GM12878 (cell line): ENCODE data around the gene ICE1. TPM values are rescaled to one million over a fixed set of nuclear protein-coding genes. Genes with fewer than 3 reads are reported as not detected.
A peak's percentile ranks its signal among the peaks of the same experiment; 100 is the strongest.

Experiments
- ATAC-seq: fragments of 200-7000 bp; cut with Tn5 transposase; 3 replicates; pipeline ENCODE4 v1.9.1; 2020; ENCODE audit warnings: mild to moderate bottlenecking, moderate library complexity
- BruUV-seq: library from RNA; stranded (reverse); fragments of 400-500 nt; replicated peaks from 2 replicates; lab custom pipeline; 2021; lab: Mats Ljungman, UMichigan
- CTCF ChIA-PET: fragments of 300-600 bp; sonication (Branson Sonifier 250); formaldehyde crosslinking; extraction: SDS; loops from one replicate; lab custom pipeline; 2021; ENCODE audit warnings: inconsistent platforms; lab: Yijun Ruan, JAX
- POLR2A ChIA-PET: fragments of 350-600 bp; formaldehyde crosslinking; extraction: SDS; loops from one replicate; lab custom pipeline; 2021; ENCODE audit warnings: inconsistent platforms; lab: Charles Lee
- RAD21 ChIA-PET: fragments of 300-600 bp; sonication (Branson Sonifier 250); formaldehyde crosslinking; loops from one replicate; lab custom pipeline; 2023; ENCODE audit warnings: antibody characterized with exemption; ENCODE audit not compliant: unreplicated experiment; lab: Charles Lee
- SMC1A ChIA-PET: fragments of 300-600 bp; sonication (Branson Sonifier 250); formaldehyde crosslinking; loops from one replicate; lab custom pipeline; 2023; ENCODE audit not compliant: unreplicated experiment, uncharacterized antibody; lab: Charles Lee
- DNase-seq: peaks from one replicate; pipeline ENCODE4 v3.0.0-alpha.2; 2011; ENCODE audit warnings: low read depth, low spot score
- FAIRE-seq: peaks from 3 replicates; lab custom pipeline; 2011; peaks lifted over from hg19 to GRCh38; lab: Jason Lieb, UNC
- H2AFZ ChIP-seq: 2 replicates; pipeline ENCODE4 v1.6.0; 2011; ENCODE audit warnings: low read depth, low read length, control low read depth; ENCODE audit not compliant: control insufficient read depth
- H3K27ac ChIP-seq: 2 replicates; pipeline ENCODE4 v1.5.1; 2011; ENCODE audit warnings: control low read depth; ENCODE audit not compliant: control insufficient read depth, insufficient read depth
- H3K27me3 ChIP-seq, 2 experiments: replicated peaks in 1 of 2; 2 replicates each; pipeline versions ENCODE4 v1.6.0 to v1.6.1; 2011; ENCODE audit warnings: low read length in 1 of 2; ENCODE audit not compliant: control insufficient read depth in 2 of 2, insufficient read depth in 2 of 2
- H3K36me3 ChIP-seq, 2 experiments: 2 replicates each; pipeline ENCODE4 v1.5.1; 2011; ENCODE audit warnings: low read length in 1 of 2; ENCODE audit not compliant: control insufficient read depth in 2 of 2, insufficient read depth in 2 of 2
- H3K4me1 ChIP-seq: 2 replicates; pipeline ENCODE4 v1.6.1; 2011; ENCODE audit warnings: mild to moderate bottlenecking, low read length, moderate library complexity, mixed read lengths; ENCODE audit not compliant: control insufficient read depth, insufficient read depth
- H3K4me2 ChIP-seq: 2 replicates; pipeline ENCODE4 v1.6.0; 2011; ENCODE audit warnings: control low read depth; ENCODE audit not compliant: control insufficient read depth, insufficient read depth
- H3K4me3 ChIP-seq: fragments of 200-600 bp; sonication (generic); 2 replicates; pipeline ENCODE4 v1.5.1; 2016
- H3K79me2 ChIP-seq: 2 replicates; pipeline ENCODE4 v1.6.0; 2011; ENCODE audit warnings: low read length; ENCODE audit not compliant: control insufficient read depth, insufficient read depth
- H3K9ac ChIP-seq: 2 replicates; pipeline ENCODE4 v1.8.0; 2011; ENCODE audit warnings: low read length, control low read depth, mixed read lengths; ENCODE audit not compliant: control insufficient read depth, insufficient read depth
- H3K9me3 ChIP-seq: replicated peaks from 3 replicates; pipeline ENCODE4 v1.5.1; 2011; ENCODE audit warnings: mild to moderate bottlenecking, low read length; ENCODE audit not compliant: control insufficient read depth, insufficient read depth
- H4K20me1 ChIP-seq: 2 replicates; pipeline ENCODE4 v1.6.0; 2011; ENCODE audit not compliant: control insufficient read depth, insufficient read depth
- CEBPZ ChIP-seq: fragments of 150-350 bp; IDR thresholded peaks from 2 replicates; pipeline ENCODE4 v1.6.1; 2016; ENCODE audit warnings: low read depth, low read length
- FOS ChIP-seq: IDR thresholded peaks from 3 replicates; pipeline ENCODE4 v1.6.1; 2011; ENCODE audit warnings: borderline replicate concordance; ENCODE audit not compliant: insufficient read length; ENCODE audit errors: extremely low read depth
- HDGF ChIP-seq: fragments of 450-650 bp; IDR thresholded peaks from 2 replicates; pipeline ENCODE4 v1.6.1; 2016; ENCODE audit warnings: antibody characterized with exemption
- POLR2A ChIP-seq: IDR thresholded peaks from 2 replicates; pipeline ENCODE4 v1.6.1; 2011; ENCODE audit warnings: low read depth, mild to moderate bottlenecking, low read length
- POLR2AphosphoS5 ChIP-seq: IDR thresholded peaks from 2 replicates; pipeline ENCODE4 v1.6.1; 2011; ENCODE audit warnings: mild to moderate bottlenecking, low read length, inconsistent platforms
- SMC3 ChIP-seq: IDR thresholded peaks from 2 replicates; pipeline ENCODE4 v1.6.1; 2011; ENCODE audit warnings: low read length, improper control_type of control experiment, borderline replicate concordance
- TCF12 ChIP-seq: IDR thresholded peaks from 2 replicates; pipeline ENCODE4 v1.6.1; 2011; ENCODE audit warnings: low read depth, mild to moderate bottlenecking, low read length
- WGBS: methylation state at CpG from one replicate; pipeline ENCODE4 v1.1.6; 2016; ENCODE audit warnings: low lambda C conversion rate; ENCODE audit not compliant: insufficient replicate concordance, insufficient coverage; ENCODE audit errors: missing lambda C conversion rate; 5-methylcytosine and 5-hydroxymethylcytosine counted together
- in situ Hi-C: fragments of 300-500 bp; cut with MboI; formaldehyde crosslinking; loops from 9 replicates; pipeline ENCODE4 v1.14.3; 2018; ENCODE audit warnings: mixed read lengths
- intact Hi-C: fragments of 100-400 bp; cut with micrococcal nuclease; formaldehyde crosslinking; loops from one replicate; pipeline ENCODE4 v1.14.2; 2022; ENCODE audit not compliant: unreplicated experiment
- polyA plus RNA-seq, 11 experiments: library from polyadenylated mRNA; depleted of rRNA in 4 of 11; unstranded in 6 of 11; stranded (reverse) in 5 of 11; fragments of >200 nt; fragmentation: Nextera tagmentation in 4 of 11; fragmentation: Illumina TruSeq in 1 of 11; extraction: Ambion mirVana in 4 of 11; extraction: Trizol in 1 of 11; gene quantifications; 1 replicate in 1 of 11; 2 replicates in 10 of 11; pipeline versions ENCODE4 v1.2.1 to v1.2.3, GENCODE V29; 2011 to 2016; ENCODE audit warnings: inconsistent platforms in 2 of 11, missing spikeins in 2 of 11, low read depth in 1 of 11
- total RNA-seq, 4 experiments: library from RNA; depleted of rRNA in 3 of 4; stranded (reverse); fragments of >200 nt in 3 of 4; fragmentation: Illumina TruSeq in 1 of 4; extraction: Trizol in 1 of 4; gene quantifications; 2 replicates each; pipeline versions ENCODE4 v1.2.1 to v1.2.3, GENCODE V29; 2013 to 2021
- TF ChIP-seq, protein P1 (sequence below): fragments of 450-650 bp; IDR thresholded peaks from 2 replicates; pipeline ENCODE4 v1.6.1; 2017; ENCODE audit warnings: mild to moderate bottlenecking, low read depth, inconsistent platforms; ENCODE audit not compliant: poor library complexity, severe bottlenecking

ICE1 gene
- total and polyA plus RNA-seq, 10 of the 15 experiments (the other 5 are each of a cell fraction or from before 2014, with no cell fraction given): 3.8 to 31.4 (median 18.9) TPM

GRCh38 chr5:5418764-5419163 is 3.7 kb upstream of the ICE1 start:
- intact Hi-C loops: loop anchor here (1.0 kb wide), 3 partner anchors 277 to 550 kb away; no protein-coding TSS in a partner anchor
- 70% methylated on average over 7 of the region's 7 CpGs for WGBS
- no peak for ATAC-seq

DNA sequence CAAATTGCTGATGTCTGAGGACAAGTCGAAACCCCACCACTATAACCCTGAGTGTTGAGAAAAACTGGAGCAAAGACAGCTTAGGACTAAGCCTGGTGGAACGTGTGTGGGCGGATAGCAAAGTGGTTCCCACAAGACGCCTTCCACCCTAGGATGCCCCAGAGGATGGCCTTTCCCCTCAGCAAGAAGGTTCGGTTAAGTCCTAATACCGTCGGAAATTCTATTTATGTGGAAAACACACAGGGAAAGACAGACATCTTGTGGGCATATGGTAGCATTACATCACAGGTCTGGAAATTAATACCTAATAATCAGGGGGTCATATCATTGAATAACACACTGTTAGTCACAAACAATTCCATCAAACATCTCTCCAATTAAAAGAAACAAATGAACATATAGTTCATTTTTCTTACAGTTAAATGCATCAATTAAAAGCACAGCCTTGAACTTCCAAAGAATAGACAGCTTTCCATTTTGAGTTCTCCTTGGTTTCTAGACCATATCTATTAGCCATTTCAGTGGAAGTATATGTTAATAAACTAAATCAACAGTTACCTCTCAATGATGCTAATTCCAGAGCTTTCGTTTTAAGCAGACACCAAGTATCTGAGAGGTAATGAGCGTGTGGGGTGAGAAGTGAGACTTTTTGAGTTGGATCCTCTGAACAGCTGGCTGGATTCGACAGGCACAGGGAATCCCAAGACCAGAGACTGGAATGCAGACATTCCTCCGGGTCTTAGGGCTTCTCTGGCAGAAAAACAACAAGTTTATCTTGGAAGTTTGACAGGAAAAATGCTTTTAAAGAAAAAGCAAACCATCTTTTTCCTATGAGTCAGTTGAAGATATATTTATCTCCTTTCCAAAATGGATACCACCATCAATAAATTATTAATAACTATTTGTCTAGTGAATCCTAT is 2.9 kb upstream of the ICE1 start:
- ChIA-PET SMC1A (interaction anchor here (0.6 to 2.2 kb wide), 9 partner anchors 10 to 552 kb away, joined by 3 to 17 read pairs (median 4); no protein-coding TSS in a partner anchor), POLR2A (interaction anchor here (0.8 to 1.0 kb wide), 2 partner anchors 17 to 270 kb away, joined by 3 read pairs; no protein-coding TSS in a partner anchor), CTCF (interaction anchor here (0.5 to 4.5 kb wide), 24 partner anchors 11 to 557 kb away, joined by 3 to 31 read pairs (median 4); partner anchors contain the start of gene ADAMTS16), RAD21 (interaction anchor here (0.7 to 2.9 kb wide), 10 partner anchors 270 to 551 kb away, joined by 3 to 16 read pairs (median 4); partner anchors contain the start of gene ADAMTS16)
- no TSS peak for BruUV-seq
- no peak overlapping the region for H3K4me3 ChIP-seq
- H3K4me1 ChIP-seq: peaks cover 27% of the 10 kb centered on the region
- WGBS: 62% methylated on average over 11 of the region's 11 CpGs
- in situ Hi-C loops: loop anchor here (5.0 kb wide), 2 partner anchors 277 to 537 kb away; partner anchors contain the start of gene ADAMTS16
- FAIRE-seq (no peak), ATAC-seq (no peak), DNase-seq (no peak)
- H4K20me1 ChIP-seq: no peaks in the 10 kb centered on the region
- H2AFZ ChIP-seq: peak overlapping the region; percentile 66
- H3K27me3 ChIP-seq: no peaks in the 10 kb centered on the region
- intact Hi-C loops: loop anchor here (1.0 to 5.0 kb wide), 4 partner anchors 278 to 551 kb away; no protein-coding TSS in a partner anchor
- no peak overlapping the region; the same call in 1 of the 2 replicates for H3K27ac ChIP-seq
- no peak overlapping the region; the same call in 1 of the 2 replicates for H3K9ac ChIP-seq
- H3K36me3 ChIP-seq: no peaks in the 10 kb centered on the region
- H3K79me2 ChIP-seq: peaks cover 23% of the 10 kb centered on the region
- H3K4me2 ChIP-seq: peak overlapping the region; percentile 72
- H3K9me3 ChIP-seq: no peaks in the 10 kb centered on the region
- TF ChIP-seq, protein P1, sequence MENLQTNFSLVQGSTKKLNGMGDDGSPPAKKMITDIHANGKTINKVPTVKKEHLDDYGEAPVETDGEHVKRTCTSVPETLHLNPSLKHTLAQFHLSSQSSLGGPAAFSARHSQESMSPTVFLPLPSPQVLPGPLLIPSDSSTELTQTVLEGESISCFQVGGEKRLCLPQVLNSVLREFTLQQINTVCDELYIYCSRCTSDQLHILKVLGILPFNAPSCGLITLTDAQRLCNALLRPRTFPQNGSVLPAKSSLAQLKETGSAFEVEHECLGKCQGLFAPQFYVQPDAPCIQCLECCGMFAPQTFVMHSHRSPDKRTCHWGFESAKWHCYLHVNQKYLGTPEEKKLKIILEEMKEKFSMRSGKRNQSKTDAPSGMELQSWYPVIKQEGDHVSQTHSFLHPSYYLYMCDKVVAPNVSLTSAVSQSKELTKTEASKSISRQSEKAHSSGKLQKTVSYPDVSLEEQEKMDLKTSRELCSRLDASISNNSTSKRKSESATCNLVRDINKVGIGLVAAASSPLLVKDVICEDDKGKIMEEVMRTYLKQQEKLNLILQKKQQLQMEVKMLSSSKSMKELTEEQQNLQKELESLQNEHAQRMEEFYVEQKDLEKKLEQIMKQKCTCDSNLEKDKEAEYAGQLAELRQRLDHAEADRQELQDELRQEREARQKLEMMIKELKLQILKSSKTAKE: no peak
- no peak for TF ChIP-seq POLR2AphosphoS5
- TF ChIP-seq SMC3: peak; percentile 80; the same call in 1 of the 2 replicates
- no peak for TF ChIP-seq CEBPZ
- no peak for TF ChIP-seq FOS
- no peak for TF ChIP-seq POLR2A

More at GRCh38 chr5:5418764-5419163, 3.7 kb upstream of the ICE1 start:
- FAIRE-seq (no peak), DNase-seq (no peak)
- no TSS peak for BruUV-seq
- Histone ChIP-seq H3K4me2 (no peak overlapping the region; the same call in 1 of the 2 replicates), H3K79me2 (peaks cover 16% of the 10 kb centered on the region), H4K20me1 (no peaks in the 10 kb centered on the region), H3K9ac (no peak overlapping the region; the same call in 1 of the 2 replicates), H3K9me3 (no peaks in the 10 kb centered on the region), H3K36me3 (no peaks in the 10 kb centered on the region), H2AFZ (peak overlapping the region; percentile 21), H3K27ac (no peak overlapping the region), H3K4me1 (peaks cover 24% of the 10 kb centered on the region), H3K27me3 (no peaks in the 10 kb centered on the region), H3K4me3 (no peak overlapping the region)
- ChIA-PET RAD21 (interaction anchor here (0.7 to 2.9 kb wide), 11 partner anchors 270 to 550 kb away, joined by 3 to 16 read pairs (median 4); partner anchors contain the start of gene ADAMTS16), SMC1A (interaction anchor here (0.6 to 2.2 kb wide), 10 partner anchors 11 to 1503 kb away, joined by 3 to 17 read pairs (median 4); no protein-coding TSS in a partner anchor), CTCF (interaction anchor here (0.6 to 4.5 kb wide), 26 partner anchors 10 to 556 kb away, joined by 3 to 31 read pairs (median 4); partner anchors contain the start of gene ADAMTS16), POLR2A (interaction anchor here (0.8 to 1.0 kb wide), 2 partner anchors 18 to 270 kb away, joined by 3 read pairs; no protein-coding TSS in a partner anchor)
- in situ Hi-C loops: loop anchor here (5.0 kb wide), 1 partner anchor 536 kb away; no protein-coding TSS in a partner anchor
- TF ChIP-seq HDGF: no peak
- peak; percentile 52; the same call in 1 of the 2 replicates for TF ChIP-seq TCF12
